ENCODE measurements around the gene SLC25A21.

The SLC25A21 gene

GRCh38 chr14:36857136-36857535 lies 315.3 kb downstream of the SLC25A21 start:
- ATAC-seq: no peak

- ATAC-seq: no peak
Measured at GRCh38 chr14:36856095-36856878, 316.1 kb downstream of the SLC25A21 start.

- no peak for ATAC-seq
Measured at GRCh38 chr14:36855396-36855795, 317.0 kb downstream of the SLC25A21 start.

GRCh38 chr14:36852981-36853691 lies 319.3 kb downstream of the SLC25A21 start:
- ATAC-seq: no peak

GRCh38 chr14:36848213-36848612 lies 324.2 kb downstream of the SLC25A21 start:
- ATAC-seq: no peak

- ATAC-seq: no peak
Measured at GRCh38 chr14:36847366-36847765, 325.0 kb downstream of the SLC25A21 start.

- ATAC-seq: no peak
Measured at GRCh38 chr14:36845356-36846012, 326.9 kb downstream of the SLC25A21 start.

GRCh38 chr14:36844443-36845195 lies 327.8 kb downstream of the SLC25A21 start:
- ATAC-seq: no peak

- no peak for ATAC-seq
Measured at GRCh38 chr14:36843410-36843809, 329.0 kb downstream of the SLC25A21 start.

- ATAC-seq: no peak
Measured at GRCh38 chr14:36835128-36835527, 337.3 kb downstream of the SLC25A21 start.

- no peak for ATAC-seq
Measured at GRCh38 chr14:36834293-36834692, 338.1 kb downstream of the SLC25A21 start.

GRCh38 chr14:36829547-36829946 lies 342.9 kb downstream of the SLC25A21 start:
- ATAC-seq: no peak

GRCh38 chr14:36827861-36828260 lies 344.5 kb downstream of the SLC25A21 start:
- ATAC-seq: no peak

- no peak for ATAC-seq
Measured at GRCh38 chr14:36826614-36827013, 345.8 kb downstream of the SLC25A21 start.

- ATAC-seq: no peak
Measured at GRCh38 chr14:36824854-36825253, 347.6 kb downstream of the SLC25A21 start.

GRCh38 chr14:36823651-36824050 lies 348.8 kb downstream of the SLC25A21 start:
- ATAC-seq: no peak

GRCh38 chr14:36822685-36823084 lies 349.7 kb downstream of the SLC25A21 start:
- ATAC-seq: no peak

- no peak for ATAC-seq
Measured at GRCh38 chr14:36820901-36821300, 351.5 kb downstream of the SLC25A21 start.

- ATAC-seq: no peak
Measured at GRCh38 chr14:36820111-36820709, 352.2 kb downstream of the SLC25A21 start.

GRCh38 chr14:36818794-36819384 lies 353.5 kb downstream of the SLC25A21 start:
- no peak for ATAC-seq

- ATAC-seq: no peak
Measured at GRCh38 chr14:36818246-36818645, 354.2 kb downstream of the SLC25A21 start.
